Left forelimb (tissue), 1 donor: ENCODE results near the gene PRPF19.

Source experiments
- DNase-seq: peaks from one replicate; pipeline ENCODE4 v3.0.0-alpha.2; 2018; ENCODE audit warnings: low spot score

Gene PRPF19

GRCh38 chr11:60905047-60905446, 1.3 kb downstream of the PRPF19 start:
- DNase-seq = no peak

- DNase-seq = peak; percentile 36
Measured at GRCh38 chr11:60902625-60903024, 3.8 kb downstream of the PRPF19 start.

GRCh38 chr11:60900673-60901404, 5.5 kb downstream of the PRPF19 start:
- no peak for DNase-seq

- DNase-seq = no peak
Measured at GRCh38 chr11:60899977-60900376, 6.4 kb downstream of the PRPF19 start.

- DNase-seq = peak; percentile 60
Measured at GRCh38 chr11:60899046-60899936, 7.1 kb downstream of the PRPF19 start.

- DNase-seq = peak; percentile 9
Measured at GRCh38 chr11:60897496-60897895, 8.9 kb downstream of the PRPF19 start.

GRCh38 chr11:60895687-60896086, 10.7 kb downstream of the PRPF19 start:
- peak; percentile 5 for DNase-seq

GRCh38 chr11:60891103-60891741, 15.2 kb downstream of the PRPF19 start:
- DNase-seq = no peak

- DNase-seq = no peak
Measured at GRCh38 chr11:60890696-60891095, 15.7 kb downstream of the PRPF19 start.

GRCh38 chr11:60889869-60890311, 16.5 kb downstream of the PRPF19 start:
- DNase-seq = no peak

GRCh38 chr11:60887556-60887955, 18.8 kb downstream of the PRPF19 start:
- peak; percentile 60 for DNase-seq

GRCh38 chr11:60880643-60881282, 25.6 kb downstream of the PRPF19 start:
- peak; percentile 51 for DNase-seq

- DNase-seq = peak; percentile 55
Measured at GRCh38 chr11:60879971-60880588, 26.3 kb downstream of the PRPF19 start.

GRCh38 chr11:60879104-60879503, 27.3 kb downstream of the PRPF19 start:
- DNase-seq = no peak

GRCh38 chr11:60878245-60879101, 27.9 kb downstream of the PRPF19 start:
- DNase-seq = peak; percentile 44

- DNase-seq = peak; percentile 38
Measured at GRCh38 chr11:60876168-60876485, 30.3 kb downstream of the PRPF19 start.

- peak; percentile 42 for DNase-seq
Measured at GRCh38 chr11:60875366-60876167, 30.8 kb downstream of the PRPF19 start.

GRCh38 chr11:60874421-60875365, 31.7 kb downstream of the PRPF19 start:
- peak; percentile 46 for DNase-seq

GRCh38 chr11:60873533-60873932, 32.9 kb downstream of the PRPF19 start:
- peak; percentile 45 for DNase-seq
